ENCODE results near the gene MAPK11. TPM values are rescaled to one million over a fixed set of nuclear protein-coding genes. Genes with fewer than 3 reads are reported as not detected.

The MAPK11 gene
- total RNA-seq, 2 experiments from 2014 or later = 5.9 to 6.2 TPM

DNA sequence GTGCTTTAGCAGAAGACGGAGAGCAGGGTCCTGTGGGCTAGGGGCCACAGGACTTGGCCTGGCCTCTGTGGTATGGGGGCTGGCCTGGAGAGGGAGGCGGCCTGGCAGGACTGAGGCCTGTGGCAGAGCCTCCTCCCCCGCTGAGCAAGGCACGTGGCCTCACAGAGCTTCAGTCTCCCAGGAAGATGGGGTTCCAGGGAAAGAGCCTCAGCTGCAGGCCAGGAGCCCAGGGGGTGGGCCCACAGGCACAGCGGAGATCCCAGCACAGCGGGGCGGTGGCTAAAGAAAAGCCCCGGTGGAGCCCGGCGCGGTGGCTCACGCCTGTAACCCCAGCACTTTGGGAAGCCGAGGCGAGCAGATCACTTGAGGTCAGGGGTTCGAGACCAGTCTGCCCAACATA is 10.9 kb downstream of the MAPK11 start:
- ATAC-seq (no peak), DNase-seq (no peak)
- Mint-ChIP-seq H3K36me3 (ENCODE audit: low read depth) (no peaks in the 10 kb centered on the region), H3K4me3 (no peak overlapping the region), H3K4me1 (ENCODE audit: low read depth) (peaks cover 6% of the 10 kb centered on the region), H3K27ac (no peak overlapping the region), H3K9me3 (no peaks in the 10 kb centered on the region), H3K27me3 (peaks cover 20% of the 10 kb centered on the region)
- TF ChIP-seq CTCF (IDR thresholded peaks at IDR 0.05) = no peak
- intact Hi-C loops (cut with micrococcal nuclease) = no loop called here
- POLR2A ChIA-PET = no interaction called here
- CTCF ChIA-PET = interaction anchor here (1.0 kb wide), 1 partner anchor 13 kb away, joined by 3 read pairs; no protein-coding TSS in a partner anchor

DNA sequence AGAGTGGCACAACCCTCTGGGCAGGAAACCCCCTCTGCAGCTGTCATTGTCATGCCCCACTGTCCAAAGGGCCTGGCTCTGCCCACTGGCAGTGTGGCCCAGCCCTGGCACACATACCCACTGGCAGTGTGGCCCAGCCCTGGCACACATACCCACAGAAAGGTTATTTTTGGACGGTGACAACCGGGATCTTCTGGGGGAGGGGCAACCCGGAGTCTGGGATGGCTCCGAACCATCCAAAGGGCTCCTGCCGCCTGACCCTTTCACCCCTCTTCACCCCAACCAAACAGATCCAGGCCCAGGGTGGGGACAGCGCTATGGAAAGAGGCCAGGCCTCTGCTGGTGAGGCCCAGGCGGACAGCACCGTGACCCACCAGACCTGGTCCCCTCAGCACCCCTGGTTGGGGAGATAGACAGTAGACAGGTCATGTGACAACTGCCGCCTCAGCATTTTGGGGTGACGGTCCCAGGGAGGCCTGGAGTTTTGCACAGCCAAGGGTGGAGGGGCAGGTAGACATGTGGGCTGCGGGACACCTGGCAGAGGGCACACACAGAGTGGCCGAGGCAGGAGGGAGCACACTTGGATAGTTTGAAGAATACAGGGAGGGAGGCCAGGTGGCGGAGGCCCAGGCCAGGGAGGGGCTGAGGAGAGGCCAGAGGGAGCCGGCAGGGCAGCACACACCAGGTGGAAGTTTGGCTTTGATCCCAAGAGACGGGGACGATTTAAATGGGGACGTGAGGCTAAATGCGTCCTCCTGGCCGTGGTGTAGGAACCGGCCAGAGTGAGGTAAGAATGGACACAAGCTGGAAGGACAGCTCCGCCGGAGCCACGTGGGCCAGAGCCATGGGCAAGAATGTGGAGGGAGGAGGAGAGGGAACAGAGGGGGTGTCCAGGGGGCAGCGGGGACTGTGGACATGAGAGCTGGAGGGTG is 11.6 kb downstream of the MAPK11 start:
- DNase-seq = no peak
- H3K36me3 Mint-ChIP-seq (ENCODE audit: low read depth) = no peaks in the 10 kb centered on the region
- H3K4me1 Mint-ChIP-seq (ENCODE audit: low read depth) = peaks cover 6% of the 10 kb centered on the region
- H3K27me3 Mint-ChIP-seq = peaks cover 20% of the 10 kb centered on the region
- H3K9me3 Mint-ChIP-seq = no peaks in the 10 kb centered on the region
- no peak for TF ChIP-seq CTCF (IDR thresholded peaks at IDR 0.05)
- no peak for ATAC-seq
- H3K4me3 Mint-ChIP-seq = no peak overlapping the region
- ChIA-PET POLR2A (no interaction called here), CTCF (interaction anchor here (1.0 kb wide), 1 partner anchor 13 kb away, joined by 3 read pairs; no protein-coding TSS in a partner anchor)
- H3K27ac Mint-ChIP-seq = no peak overlapping the region
- intact Hi-C loops (cut with micrococcal nuclease) = no loop called here

- peaks cover 6% of the 10 kb centered on the region for H3K4me1 Mint-ChIP-seq (ENCODE audit: low read depth)
- peaks cover 15% of the 10 kb centered on the region for H3K27me3 Mint-ChIP-seq
- no peaks in the 10 kb centered on the region for H3K36me3 Mint-ChIP-seq (ENCODE audit: low read depth)
- CTCF ChIA-PET = no interaction called here
- POLR2A ChIA-PET = no interaction called here
- intact Hi-C loops (cut with micrococcal nuclease) = no loop called here
- no peaks in the 10 kb centered on the region for H3K9me3 Mint-ChIP-seq
- DNase-seq (no peak), ATAC-seq (no peak)
- no peak overlapping the region for H3K27ac Mint-ChIP-seq
- H3K4me3 Mint-ChIP-seq = no peak overlapping the region
- TF ChIP-seq CTCF (IDR thresholded peaks at IDR 0.05) = no peak
Observed at GRCh38 chr22:50257451-50258360, 12.5 kb downstream of the MAPK11 start.

- ChIA-PET CTCF (no interaction called here), POLR2A (no interaction called here)
- ATAC-seq (no peak), DNase-seq (no peak)
- Mint-ChIP-seq H3K36me3 (ENCODE audit: low read depth) (no peaks in the 10 kb centered on the region), H3K4me3 (no peak overlapping the region), H3K4me1 (ENCODE audit: low read depth) (peaks cover under 1% of the 10 kb centered on the region), H3K27me3 (peaks cover 8% of the 10 kb centered on the region), H3K9me3 (no peaks in the 10 kb centered on the region), H3K27ac (no peak overlapping the region)
- intact Hi-C loops (cut with micrococcal nuclease) = no loop called here
- TF ChIP-seq CTCF (IDR thresholded peaks at IDR 0.05) = no peak
Observed at GRCh38 chr22:50257041-50257440, 13.1 kb downstream of the MAPK11 start.
